ENCODE data around the gene FRMPD2.
"Not testable (repeated sequence)": the region's sequence is repeated elsewhere in the genome, so short reads cannot be mapped to it uniquely, and the experiment has no call there.

FRMPD2 gene

DNA sequence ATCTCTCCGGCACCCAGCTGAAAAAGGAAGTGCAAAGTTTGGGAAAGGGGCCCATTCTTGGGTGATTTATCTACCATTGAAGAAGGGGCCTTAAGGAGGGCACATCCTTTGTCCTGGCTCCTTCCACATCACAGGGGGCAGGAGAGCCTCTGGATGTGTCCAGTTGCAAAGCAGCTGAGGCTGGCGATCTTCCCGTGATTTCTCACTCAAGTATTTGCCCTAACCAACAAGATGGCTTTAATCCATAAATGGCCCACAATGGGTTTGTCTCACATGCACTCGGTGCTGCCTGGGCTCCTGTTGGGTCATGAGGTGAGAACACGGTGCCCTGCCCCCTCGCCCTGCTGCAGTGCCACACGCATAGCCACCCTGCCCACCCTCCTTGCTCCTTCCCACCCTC lies 14.2 kb upstream of the FRMPD2 start:
- DNase-seq (ENCODE audit: low read depth in 2 of 2, low spot score in 1 of 2), result no peak

DNA sequence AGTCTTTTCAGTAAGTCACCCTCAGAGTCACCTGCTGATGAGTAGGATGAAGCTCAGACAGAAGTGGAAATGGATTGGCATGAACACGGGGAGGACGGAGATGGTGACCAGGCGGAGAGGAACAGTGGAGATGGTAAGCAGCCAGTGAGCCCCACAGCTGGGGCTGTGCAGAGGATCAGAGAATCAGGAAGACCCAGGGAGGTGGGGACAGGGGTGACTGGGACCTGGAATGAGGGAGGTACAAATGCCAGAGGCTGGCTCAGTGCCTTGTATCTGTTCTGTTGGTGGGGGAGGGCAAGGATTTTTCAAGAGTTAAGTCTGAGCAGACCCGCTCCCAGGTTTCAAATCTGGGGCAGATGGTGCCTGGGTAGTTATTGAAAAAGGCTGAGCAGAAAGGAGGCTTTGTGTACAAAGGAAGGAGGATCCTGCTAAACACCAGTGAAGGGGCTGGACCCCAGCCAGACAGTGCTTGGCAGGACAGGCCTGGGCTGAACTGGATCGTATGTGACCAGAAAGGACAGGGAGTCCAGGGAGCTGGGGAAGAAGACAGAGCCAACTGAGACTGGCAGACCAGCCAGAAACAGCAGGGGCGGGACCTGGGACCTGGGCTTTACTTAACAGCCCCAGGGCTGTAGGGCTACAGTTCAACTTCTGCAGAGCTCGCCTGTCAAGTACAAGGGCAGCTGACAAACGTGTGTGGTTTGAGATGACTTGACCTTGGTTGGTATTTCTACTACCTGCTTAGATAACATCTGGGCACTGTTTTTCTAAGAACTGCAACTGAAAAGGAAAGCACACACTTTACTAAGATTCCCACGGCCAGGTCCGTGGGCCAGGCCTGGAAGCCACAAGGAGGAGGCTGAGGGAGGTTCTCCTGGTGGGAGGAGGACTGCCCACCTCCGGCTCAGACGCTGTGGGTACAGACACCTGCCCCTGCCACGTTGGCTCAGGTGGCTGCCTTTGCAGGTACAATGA lies 13.2 kb upstream of the FRMPD2 start:
- DNase-seq (ENCODE audit: low read depth in 2 of 2, low spot score in 1 of 2), result no peak

DNA sequence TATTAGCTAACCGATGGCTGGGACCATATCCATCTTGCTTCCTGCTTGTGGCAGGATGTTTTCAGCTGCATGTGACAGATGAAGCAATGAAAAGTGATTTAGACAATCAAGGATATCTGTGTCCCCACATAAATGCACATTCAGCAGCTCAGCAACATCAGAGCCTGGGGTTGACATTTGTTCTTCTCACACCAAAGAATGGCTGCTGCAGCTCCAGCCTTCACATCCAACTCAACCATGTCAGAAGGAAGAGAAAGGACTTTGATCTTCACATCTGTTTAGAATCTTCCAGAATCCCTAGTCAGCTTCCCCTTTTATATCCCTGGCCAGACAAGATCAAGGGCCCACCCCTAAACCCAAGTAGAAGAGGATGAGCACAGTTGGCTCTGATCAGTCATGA lies 11.9 kb upstream of the FRMPD2 start:
- DNase-seq (ENCODE audit: low read depth in 2 of 2, low spot score in 1 of 2), result no peak

DNA sequence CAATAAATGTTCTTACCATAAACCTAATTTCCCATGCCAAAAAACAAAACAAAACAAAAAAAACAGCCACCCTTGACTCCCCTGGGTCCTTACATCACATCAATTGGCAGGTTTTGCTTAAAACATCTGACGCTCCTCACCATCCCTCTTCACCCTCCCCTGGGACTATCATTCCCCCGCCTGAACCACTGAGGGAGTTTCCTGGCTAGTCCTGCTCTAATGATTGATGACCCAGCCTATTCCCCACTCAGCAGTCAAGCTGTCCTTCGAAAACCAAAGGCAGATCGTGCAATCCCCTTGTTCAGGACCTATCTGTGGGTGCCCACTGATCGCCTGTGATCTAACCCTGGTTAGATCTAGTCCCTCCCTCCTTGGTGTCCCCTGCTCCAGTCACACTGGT lies 11.2 kb upstream of the FRMPD2 start:
- DNase-seq (ENCODE audit: low read depth in 2 of 2, low spot score in 1 of 2), result no peak

DNA sequence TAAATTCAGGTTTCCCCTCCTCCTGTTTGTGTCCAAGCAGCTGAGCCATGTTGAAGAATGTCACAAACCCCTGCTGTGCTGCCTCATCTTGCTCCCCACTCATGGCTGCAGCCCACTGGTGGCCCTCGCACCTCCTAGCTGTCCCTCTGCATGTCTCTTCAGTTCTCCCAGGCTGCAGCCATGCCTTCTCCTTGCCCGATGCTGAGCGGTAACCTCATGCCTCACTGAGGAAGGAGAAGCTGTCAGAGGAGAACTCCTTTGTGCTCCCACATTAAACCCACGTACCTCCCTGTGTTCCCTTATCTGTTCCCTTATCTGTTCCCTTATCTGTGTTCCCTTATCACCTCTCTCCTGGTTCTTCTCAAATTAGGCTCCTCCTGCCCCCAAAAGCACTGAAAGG lies 10.3 kb upstream of the FRMPD2 start:
- no peak for DNase-seq (ENCODE audit: low read depth in 2 of 2, low spot score in 1 of 2)

DNA sequence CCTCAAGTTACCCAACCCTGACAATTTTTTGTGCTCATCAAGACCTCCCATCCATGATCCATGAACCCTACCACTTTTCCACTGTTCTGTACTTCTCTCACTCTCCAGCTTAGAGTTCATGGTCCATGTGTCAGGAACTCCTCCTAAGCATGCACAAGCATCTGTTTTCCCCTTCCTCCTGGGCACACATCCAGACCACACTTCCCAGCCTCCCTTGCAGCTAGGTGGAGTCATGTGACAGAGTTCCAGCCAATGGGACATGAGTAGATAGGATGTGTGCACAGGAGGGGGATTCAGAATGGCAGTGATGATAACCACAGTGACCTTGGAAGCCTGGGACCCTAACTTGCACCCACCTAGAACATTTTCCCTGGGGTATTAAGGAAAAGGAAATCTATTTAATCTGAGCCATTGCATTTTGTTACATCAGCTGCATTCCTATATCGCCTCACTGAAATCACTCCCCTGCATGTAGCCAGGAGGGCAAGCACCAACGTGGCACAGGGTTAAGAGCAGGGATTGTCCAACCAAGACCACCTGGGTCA lies 9.6 kb upstream of the FRMPD2 start:
- DNase-seq (ENCODE audit: low read depth in 2 of 2, low spot score in 1 of 2), result no peak

DNA sequence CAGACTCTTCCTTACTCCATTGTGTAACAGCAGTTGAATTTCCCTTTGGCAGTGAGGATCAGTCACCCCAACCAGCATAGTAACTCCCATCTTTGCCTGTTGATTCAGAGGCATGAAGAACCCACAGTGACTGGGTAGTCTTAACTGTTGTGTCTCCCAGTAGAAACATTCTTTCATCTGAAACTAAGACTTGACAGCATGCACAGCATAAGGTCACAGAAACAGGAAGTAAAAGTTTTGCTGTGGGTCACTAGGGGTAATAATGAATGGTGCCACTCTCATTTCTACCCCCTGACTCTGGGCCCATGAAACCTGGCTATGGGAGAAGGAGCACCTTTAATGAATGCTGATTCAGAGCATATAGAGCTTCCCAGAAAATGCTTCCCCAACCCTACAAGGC lies 8.3 kb upstream of the FRMPD2 start:
- DNase-seq (ENCODE audit: low read depth in 2 of 2, low spot score in 1 of 2), result no peak

DNA sequence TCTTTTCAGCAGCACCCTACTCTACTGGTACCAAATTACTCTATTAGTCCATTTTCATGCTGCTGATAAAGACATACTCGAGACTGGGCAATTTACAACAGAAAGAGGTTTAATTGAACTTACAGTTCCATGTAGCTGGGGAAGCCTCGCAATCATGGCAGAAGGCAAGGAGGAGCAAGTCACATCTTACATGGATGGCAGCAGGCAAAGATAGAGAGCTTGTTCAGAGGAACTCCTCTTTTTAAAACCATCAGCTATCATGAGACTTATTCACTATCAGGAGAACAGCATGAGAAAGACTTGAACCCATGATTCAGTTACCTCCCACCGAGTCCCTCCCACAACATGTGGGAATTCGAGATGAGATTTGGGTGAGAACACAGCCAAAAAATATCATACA lies 7.2 kb upstream of the FRMPD2 start:
- not testable (repeated sequence) for DNase-seq (ENCODE audit: low read depth in 2 of 2, low spot score in 1 of 2)

DNA sequence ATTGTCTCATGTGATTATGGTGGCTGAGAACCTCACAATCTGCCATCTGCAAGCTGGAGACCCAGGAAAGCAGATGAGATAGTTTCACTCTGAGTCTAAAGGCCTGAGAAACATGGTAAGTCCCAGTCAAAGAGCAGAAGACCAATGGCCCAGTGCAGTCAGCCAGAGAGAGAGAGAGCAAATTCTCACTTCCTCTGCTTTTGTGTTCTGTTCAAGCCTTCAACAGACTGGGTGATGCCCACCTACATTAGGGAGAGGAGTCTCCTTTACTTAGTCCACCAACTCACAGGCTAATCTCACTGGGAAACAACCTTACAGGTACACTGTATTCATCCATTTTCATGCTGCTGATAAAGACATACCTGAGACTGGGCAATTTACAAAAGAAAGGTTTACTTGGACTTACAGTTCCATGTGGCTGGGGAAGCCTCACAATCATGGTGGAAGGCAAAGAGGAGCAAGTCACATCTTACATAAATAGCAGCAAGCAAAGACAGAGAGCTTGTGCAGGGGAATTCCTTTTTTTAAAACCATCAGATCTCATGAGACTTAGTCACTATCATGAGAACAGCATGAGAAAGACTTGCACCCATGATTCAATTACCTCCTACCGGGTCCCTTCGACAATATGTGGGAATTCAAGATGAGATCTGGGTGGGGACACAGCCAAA lies 4.7 kb upstream of the FRMPD2 start:
- no peak for DNase-seq (ENCODE audit: low read depth in 2 of 2, low spot score in 1 of 2)

DNA sequence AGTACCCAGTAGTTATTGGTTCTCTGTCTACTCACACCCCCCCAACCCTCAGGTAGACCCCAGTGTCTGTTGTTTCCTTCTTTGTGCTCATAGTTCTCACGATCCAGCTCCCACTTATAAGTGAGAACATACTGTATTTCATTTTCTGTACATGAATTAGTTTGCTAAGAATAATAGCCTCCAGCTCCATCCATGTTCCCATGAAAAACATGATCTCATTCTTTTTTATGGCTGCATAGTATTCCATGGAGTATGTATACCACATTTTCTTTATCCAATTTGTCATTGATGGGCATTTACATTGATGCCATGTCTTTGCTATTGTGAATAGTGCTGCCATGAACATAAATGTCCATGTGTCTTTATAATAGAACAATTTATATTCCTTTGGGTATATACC lies 2.6 kb upstream of the FRMPD2 start:
- no peak for DNase-seq (ENCODE audit: low read depth in 2 of 2, low spot score in 1 of 2)

DNA sequence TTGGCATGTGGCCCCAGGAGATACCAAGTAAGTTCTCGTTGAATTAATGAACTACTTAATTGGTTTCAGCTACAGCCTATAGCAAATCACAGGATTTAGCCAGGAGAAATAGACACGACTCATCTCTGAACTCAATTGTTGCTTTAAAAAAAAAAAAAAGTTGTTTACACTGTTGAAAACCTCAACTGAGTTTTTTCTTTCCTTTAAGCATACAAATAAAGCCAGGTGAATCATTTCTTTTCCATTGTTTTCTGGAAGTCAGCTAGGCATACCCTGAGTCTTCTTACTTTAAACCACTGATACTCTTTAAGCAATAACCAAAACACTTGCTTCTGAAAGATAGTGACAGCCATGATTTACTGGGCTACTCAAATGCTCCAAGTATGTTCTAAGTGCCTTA lies 755 bp downstream of the FRMPD2 start:
- no peak for DNase-seq (ENCODE audit: low read depth in 2 of 2, low spot score in 1 of 2)

DNA sequence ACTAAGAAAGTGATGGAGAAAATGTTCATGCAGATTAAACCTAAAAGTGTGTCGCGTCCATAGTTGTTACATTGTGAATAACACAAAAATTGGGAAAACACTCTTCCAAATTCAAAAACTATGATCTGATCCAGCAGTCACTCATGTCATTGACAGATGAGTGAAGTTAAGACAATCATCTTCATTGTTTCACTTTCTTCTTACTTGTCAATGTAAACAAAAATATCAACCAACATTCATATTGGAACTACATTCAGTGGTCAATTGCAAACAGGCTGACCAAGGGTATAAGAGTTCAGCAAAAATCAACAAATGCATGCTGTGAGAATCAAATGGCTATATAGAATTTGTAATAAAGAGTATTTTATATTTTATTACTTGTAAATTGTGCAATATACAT lies 1.8 kb downstream of the FRMPD2 start:
- no peak for DNase-seq (ENCODE audit: low read depth in 2 of 2, low spot score in 1 of 2)

DNA sequence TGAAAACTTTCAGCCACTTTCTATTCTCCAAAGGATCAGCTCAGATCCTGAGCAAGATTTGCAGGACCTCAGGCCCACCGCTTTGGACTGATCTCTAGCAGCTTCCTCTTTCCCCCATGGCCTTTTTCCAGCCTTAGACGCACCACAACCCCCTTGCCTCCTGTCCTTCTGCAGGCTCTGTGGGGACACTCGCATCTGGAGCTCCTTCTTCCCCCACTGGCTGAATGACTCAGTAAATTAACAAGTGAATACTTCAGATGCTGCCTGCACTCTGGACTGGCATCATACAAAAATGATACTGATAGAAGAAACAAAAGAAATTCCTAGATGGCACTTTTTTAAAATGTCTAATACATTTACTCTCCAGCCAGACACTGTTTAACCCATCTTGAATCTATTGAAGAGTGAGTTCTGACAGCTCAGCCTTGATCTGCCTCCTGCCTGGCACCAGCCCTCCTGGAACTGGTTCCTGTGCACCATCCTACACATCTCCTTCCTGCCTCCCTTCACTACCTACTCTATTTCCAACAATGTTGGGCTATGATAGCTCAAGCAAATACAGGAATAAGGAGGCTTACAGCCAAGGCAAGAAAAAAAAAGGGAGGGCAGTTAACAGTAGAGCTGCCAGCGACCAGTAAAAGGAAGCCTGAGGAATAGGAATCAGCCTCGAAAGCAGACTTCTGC lies 3.3 kb downstream of the FRMPD2 start:
- no peak for DNase-seq (ENCODE audit: low read depth in 2 of 2, low spot score in 1 of 2)

DNA sequence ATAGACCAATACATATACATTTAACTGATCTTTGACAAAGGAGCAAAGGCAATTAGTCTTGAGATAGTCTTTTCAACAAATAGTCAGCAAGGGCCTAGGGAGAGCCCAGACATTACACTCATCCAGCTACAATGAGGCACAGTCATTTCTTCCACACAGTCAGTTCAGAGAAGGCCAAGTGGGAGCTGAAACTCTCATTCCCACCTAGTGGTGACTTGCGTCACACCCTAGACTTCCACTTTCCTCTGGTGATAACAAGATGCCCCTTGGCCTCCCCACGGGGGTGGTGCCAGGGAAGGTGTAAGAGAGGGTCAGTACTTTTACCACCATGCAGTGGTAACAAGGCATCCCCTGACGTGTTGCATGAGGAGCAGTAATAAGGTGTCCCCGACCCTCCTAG lies 8.0 kb downstream of the FRMPD2 start:
- no peak for DNase-seq (ENCODE audit: low read depth in 2 of 2, low spot score in 1 of 2)

DNA sequence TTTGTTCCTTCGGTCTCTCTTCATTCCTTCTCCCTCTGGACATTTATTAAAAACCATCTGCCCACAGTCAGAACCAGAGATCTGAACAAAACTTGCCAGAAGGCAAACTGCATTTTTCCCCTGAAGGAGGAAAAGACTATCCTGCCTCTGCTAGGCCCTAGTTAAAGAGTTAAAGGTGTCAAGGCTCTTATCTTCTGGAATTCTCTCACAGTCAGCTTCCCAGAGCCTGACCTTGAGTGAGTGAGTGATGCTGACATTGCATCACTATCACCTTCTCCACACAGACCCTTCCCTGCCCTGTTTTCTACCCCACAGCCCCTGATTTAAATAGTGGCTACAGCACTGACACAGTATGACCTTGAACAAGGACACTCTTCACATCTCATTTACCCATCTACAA lies 16.4 kb downstream of the FRMPD2 start:
- no peak for DNase-seq (ENCODE audit: low read depth in 2 of 2, low spot score in 1 of 2)

DNA sequence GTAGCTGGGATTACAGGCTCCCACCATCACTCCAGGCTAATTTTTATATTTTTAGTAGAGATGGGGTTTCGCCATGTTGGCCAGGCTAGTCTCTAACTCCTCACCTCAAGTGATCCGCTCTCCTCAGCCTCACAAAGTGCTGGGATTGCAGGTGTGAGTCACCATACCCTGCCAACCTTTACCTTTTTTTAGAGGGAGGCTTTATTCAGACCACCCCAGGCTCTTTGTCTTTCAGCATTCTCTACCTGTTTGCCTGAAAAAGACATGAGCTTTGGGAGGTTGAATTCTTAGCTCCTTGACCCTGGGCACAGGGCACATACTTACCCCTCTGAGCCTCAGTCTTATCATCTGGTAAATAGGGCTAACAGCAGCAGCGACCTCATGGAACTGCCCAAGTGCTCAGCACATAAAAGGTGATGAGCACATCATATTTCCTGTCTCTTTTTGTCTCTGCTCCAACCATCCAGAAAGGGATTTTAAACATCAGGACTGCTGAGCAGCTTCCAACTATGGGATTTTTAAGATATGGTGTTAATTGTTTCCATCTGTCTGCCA lies 17.0 kb downstream of the FRMPD2 start:
- no peak for DNase-seq (ENCODE audit: low read depth in 2 of 2, low spot score in 1 of 2)

DNA sequence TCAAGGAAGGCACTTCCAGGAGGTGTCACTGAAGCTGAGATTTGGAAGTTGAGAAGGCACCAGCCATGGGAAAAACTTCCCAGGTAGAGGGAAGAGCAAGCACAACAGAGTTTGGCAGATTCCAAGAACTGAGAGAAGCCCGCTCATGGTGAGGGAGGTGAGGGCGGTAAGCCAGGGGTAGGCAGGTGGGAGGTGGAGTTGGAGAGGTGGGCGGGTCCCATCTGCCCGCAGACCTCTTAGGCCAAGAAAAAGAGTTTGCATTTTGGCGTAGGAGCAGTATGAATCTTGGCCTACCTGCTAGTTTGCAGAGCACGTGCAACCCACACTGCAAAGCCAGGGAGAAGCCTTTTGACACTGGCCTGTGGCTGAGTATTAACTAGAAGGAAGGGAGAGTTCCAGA lies 18.8 kb downstream of the FRMPD2 start:
- no peak for DNase-seq (ENCODE audit: low read depth in 2 of 2, low spot score in 1 of 2)

DNA sequence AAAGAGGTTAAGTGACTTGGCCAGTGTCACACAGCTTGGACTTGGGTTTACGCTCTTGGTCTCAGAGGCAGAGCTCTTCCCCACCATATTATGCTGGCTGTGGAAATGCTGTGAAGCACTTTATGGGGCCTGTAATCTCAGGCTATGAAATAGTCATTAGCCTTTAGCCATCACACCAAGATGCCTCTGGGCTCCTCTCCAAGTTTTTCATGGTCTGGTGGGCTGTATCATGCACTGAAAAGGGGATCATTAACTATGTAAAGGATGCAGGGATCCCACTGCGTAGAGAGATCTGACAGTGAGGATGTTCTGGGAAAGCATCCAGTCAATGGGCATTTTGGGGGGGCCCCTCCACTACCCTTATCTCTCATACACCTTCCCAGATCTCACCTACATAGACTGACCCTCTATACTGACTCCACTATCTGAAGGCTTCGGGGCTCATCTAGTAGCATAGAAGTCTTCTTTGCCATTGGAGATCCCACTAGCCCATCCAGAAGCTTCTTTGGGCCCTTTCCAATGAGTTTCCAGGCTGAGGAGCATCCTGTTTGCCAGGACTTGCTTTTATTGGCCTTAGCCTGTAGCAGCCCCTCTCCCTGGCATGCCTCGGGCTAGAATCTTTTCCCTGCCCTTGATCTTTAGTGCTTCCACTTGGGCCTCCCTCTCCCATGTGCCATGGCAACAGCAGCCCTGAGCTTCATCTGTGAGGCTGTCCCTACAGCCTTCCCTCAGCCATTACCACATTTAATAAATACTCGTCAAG lies 19.6 kb downstream of the FRMPD2 start:
- no peak for DNase-seq (ENCODE audit: low read depth in 2 of 2, low spot score in 1 of 2)

DNA sequence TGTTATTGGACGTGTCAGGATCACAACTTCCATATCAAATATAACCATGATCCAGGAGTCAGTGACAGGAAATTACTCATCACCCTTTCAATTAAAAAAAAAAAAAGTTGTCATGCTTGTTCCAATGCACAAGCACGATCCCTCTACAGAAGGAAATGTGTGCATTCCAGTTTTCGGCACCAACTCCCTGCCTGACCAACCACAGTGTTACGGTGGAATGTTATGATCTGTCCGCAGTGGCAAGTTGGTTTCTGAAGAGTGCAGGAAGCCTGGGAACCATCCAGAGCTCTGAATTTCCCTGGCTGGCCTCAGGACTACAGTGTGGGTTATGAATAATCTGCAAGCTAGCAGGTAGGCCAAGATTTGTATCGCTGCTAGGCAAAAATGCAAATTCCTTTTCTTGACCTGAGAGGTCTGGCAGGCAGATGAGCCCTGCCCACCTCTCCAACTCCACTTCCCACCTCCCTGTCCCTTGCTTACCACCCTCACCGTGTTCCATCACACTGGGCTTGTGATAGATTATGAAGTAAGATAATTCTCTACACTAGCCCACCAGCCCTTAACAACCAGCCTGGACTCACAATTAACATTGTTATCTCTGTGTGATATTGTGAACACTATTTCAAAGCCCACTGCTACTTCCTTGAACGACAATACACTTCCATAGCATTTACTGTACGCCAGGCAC lies 20.4 kb downstream of the FRMPD2 start:
- DNase-seq (ENCODE audit: low read depth in 2 of 2, low spot score in 1 of 2), result no peak

DNA sequence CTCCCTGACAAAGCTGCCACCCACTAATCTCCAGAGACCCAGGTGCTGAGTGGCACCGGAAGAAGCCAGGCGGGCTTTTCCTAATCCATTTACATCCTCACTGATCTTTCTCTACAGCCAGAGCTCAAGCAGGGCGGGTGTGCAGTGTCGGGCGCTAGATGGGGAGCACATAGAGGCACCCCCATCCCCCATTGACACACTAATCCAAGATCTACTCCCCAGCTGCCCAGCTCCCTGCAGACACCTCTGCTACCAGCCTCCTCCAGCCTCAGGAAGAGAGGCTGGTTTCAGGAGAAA lies 22.2 kb downstream of the FRMPD2 start:
- no peak for DNase-seq (ENCODE audit: low read depth in 2 of 2, low spot score in 1 of 2)
